HL-60/S4 treated with phorbol 12-myristate 13-acetate at 8.2 ng/mL for 4 days and 3 days (cell line): ENCODE measurements around the gene CDKAL1.

Experiments
- in situ Hi-C: fragments of 300-500 bp; cut with MboI; formaldehyde crosslinking; loops from 2 replicates; pipeline ENCODE4 v1.15.0; 2022; ENCODE audit warnings: low sequenced_read_pairs

CDKAL1 gene

GRCh38 chr6:21143645-21144044 is 609.4 kb downstream of the CDKAL1 start:
- in situ Hi-C loops, result no loop called here

DNA sequence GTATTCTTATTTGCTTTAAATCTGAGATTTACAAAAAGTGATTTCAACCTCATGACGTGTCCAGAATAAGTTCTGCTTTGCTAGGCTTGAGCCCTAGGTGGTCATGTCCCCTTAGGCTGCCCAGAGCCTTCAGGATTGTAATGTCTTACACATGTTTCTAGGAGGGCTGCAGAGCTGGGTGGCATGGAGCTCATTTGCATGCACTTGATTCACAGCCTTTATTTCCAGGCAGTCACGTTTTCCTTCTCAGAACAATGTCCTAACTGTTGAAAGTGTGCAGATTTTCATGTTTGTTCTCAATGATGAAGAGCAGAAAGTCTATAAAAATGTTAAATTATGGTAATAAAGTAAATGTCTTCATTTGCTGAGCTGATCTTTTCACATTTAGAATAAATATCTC is 610.7 kb downstream of the CDKAL1 start:
- in situ Hi-C loops, result no loop called here

DNA sequence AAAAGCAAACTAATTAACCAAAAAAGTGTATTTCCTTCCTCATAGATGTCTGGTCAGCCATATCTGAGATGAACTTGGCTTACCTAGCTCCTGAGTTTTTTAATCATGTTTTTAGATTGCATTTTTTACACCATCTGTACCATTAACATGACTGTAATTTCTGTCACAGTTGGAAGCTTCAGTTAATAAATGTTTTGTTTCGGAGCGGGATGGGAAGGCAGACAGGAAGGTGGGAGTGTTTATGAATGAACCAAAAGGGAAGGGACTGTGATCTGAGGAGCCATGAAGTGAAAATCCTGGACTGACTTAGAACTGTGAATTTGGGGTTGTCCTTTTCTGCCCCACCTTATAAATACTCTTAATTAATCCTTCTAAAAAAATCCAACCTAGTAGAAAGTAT is 613.7 kb downstream of the CDKAL1 start:
- in situ Hi-C loops, result no loop called here

DNA sequence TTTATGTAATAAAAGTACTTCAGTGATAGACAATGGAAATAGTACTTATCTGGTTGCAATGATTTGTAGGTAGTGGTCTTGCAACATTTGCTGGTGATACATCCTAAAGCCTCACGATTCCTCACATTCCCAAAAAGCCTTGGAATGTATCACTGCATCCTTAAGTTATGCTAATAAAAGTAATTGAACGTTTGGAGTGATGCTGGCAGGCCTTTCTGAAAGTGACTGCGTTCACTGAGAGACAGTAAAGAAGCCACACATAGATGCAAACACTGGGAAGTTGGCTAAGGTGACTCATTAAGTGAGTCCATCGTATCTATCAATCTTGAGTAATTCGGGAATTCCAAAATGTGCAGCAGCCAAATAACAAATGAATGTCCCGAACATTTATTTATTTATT is 615.2 kb downstream of the CDKAL1 start:
- in situ Hi-C loops, result no loop called here

- in situ Hi-C loops, result no loop called here
Measured at GRCh38 chr6:21150667-21151066, 616.4 kb downstream of the CDKAL1 start.

GRCh38 chr6:21151119-21151518 is 616.9 kb downstream of the CDKAL1 start:
- in situ Hi-C loops, result no loop called here

DNA sequence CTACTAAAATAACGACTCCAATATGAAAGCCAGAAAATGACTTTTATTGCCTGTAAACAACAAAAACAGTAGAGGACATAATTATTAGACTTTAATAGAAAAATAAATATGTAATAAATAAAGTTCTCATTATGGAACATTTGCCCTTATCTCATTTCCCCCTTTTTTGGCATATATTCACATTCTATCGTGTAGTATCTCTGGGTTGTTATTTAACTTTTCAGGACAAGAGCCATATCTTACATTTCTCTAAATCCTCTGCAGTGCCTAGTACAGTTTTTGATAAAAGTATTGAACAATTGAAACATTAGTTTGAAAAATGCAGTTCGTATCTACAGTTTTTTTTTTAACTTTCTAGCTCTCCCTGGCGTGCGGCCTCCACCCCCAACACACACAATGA is 617.3 kb downstream of the CDKAL1 start:
- in situ Hi-C loops, result no loop called here

- in situ Hi-C loops, result no loop called here
Measured at GRCh38 chr6:21157186-21157929, 623.1 kb downstream of the CDKAL1 start.

DNA sequence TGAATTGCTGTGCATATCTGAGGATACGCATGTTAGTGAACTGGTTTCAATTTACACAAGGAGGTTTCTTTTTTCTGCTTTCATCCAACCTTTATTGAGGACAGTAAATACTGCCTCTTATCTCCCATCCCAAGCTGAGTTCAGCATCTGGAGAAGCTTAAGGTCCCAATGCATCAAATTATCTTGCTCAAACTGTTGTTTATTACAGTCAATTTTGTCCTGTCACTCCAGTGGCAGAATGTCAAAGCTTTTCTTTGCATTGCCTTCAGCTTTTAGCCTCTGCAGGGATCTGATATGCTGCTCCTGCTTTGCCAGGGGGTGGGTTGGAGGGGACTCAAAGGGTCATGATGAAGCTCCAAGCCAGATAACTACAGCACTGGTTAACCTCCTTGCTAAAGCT is 623.9 kb downstream of the CDKAL1 start:
- in situ Hi-C loops, result no loop called here

GRCh38 chr6:21158873-21159272 is 624.6 kb downstream of the CDKAL1 start:
- in situ Hi-C loops, result no loop called here

DNA sequence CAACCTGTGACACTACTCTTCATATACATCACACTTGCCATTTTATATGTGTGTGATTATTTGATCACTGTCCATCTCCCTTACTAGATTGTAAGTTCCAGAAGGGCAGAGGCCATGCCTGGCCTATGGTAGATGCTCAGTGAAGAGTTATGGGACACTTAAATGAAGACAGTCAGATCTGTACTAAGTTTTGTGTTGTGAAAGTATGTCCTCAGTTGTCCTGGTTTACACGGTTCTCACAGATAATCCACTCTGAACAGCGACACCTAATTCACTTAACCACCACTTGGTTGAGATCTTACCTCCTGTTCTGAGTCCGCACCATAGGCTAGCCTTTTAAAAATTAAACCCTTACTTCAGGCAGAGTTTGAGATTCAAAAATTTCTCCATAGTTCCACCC is 625.2 kb downstream of the CDKAL1 start:
- in situ Hi-C loops, result no loop called here

DNA sequence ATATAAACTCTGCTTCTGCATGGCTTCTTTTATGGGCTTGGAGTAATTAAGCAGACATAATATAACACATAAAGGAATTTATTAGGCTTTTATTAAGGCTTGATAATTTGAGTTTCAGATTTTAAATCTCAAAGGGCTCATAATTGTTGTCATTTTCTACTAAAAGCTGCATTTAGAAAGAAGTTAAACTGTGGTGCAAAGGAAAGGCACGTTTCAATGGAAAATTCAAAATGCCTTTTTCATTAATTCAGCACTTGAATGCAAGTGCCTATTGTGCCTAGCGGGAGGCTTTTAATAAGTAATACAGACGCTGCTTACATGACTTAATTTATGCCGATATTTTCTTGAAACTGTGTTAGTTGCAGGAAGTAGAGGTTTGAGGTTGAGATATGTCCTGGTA is 627.5 kb downstream of the CDKAL1 start:
- in situ Hi-C loops, result no loop called here

GRCh38 chr6:21163110-21163837 is 629.0 kb downstream of the CDKAL1 start:
- in situ Hi-C loops, result no loop called here

- in situ Hi-C loops, result no loop called here
Measured at GRCh38 chr6:21163838-21164180, 629.6 kb downstream of the CDKAL1 start.

- in situ Hi-C loops, result no loop called here
Measured at GRCh38 chr6:21164768-21165326, 630.6 kb downstream of the CDKAL1 start.

GRCh38 chr6:21166754-21167153 is 632.5 kb downstream of the CDKAL1 start:
- in situ Hi-C loops, result no loop called here

DNA sequence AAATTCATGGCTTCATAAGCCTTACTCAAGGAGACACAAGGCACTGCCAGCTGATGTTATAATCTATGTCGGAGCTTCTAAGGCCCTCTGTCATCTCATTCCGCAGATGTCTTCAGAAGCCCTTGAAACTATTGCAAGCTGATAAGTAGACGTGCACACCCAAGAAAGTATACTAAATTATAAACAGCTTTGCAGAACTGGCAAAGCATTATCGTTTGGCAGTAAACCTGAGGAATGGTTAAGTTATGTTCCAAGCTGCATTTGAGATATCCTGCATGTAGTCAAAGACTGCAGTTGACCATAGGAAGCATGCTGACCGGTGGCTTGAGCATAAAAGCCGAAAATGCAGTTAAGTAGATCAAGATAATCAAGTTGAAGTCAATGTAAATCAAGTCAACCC is 633.5 kb downstream of the CDKAL1 start:
- in situ Hi-C loops, result no loop called here

DNA sequence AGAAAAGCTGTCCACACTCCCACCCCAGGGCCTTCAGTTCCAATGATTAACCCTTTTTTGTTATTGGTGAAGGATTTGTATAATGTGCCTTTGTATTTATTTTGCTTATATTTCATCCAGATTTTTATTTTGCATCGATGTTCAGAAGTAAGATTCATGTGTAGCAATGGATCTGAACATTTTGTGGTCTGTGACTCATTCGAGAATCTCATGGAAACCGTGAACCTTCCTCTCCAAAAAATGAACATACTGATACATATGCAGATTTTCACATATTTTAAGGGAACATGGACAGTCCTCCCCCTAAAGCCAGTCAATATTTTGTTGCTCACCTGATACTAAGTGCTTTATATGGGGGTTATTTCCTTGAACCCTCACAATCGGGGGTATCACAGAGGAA is 637.5 kb downstream of the CDKAL1 start:
- in situ Hi-C loops, result no loop called here

- in situ Hi-C loops, result no loop called here
Measured at GRCh38 chr6:21173031-21173430, 638.8 kb downstream of the CDKAL1 start.

DNA sequence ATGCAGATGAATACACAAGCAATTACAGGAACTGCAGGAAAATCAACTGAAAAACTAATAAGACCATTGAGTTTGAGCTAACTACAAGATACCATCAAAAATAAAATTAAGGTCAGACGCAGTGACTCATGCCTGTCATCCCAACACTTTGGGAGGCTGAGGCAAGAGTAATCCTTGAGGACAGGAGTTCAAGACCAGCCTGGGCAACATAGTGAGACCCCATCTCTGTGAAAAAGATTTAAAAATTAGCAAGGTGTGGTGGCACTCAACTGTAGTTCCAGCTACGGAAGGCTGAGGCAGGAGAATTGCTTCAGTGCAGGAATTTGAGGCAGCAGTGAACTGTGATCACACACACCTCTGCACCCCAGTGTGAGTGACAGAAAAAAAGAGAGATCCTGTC is 639.4 kb downstream of the CDKAL1 start:
- in situ Hi-C loops, result no loop called here

- in situ Hi-C loops, result no loop called here
Measured at GRCh38 chr6:21176197-21176596, 641.9 kb downstream of the CDKAL1 start.

- in situ Hi-C loops, result no loop called here
Measured at GRCh38 chr6:21180155-21180554, 645.9 kb downstream of the CDKAL1 start.
